T1000 (cell line): ENCODE measurements around the gene PICK1.

Source experiments
- DNase-seq: peaks from one replicate; lab custom pipeline; 2025; ENCODE audit warnings: mixed read lengths; lab: John Stamatoyannopoulos, UW

Gene PICK1

GRCh38 chr22:38049812-38050619 lies 7.2 kb upstream of the PICK1 start:
- DNase-seq, result no peak

GRCh38 chr22:38050720-38051119 lies 6.5 kb upstream of the PICK1 start:
- DNase-seq, result no peak

GRCh38 chr22:38051261-38051660 lies 5.9 kb upstream of the PICK1 start:
- DNase-seq, result no peak

- peak; percentile 63 for DNase-seq
Observed at GRCh38 chr22:38051900-38052862, 5.0 kb upstream of the PICK1 start.

GRCh38 chr22:38062791-38063190 lies 5.6 kb downstream of the PICK1 start:
- no peak for DNase-seq

GRCh38 chr22:38065539-38065938 lies 8.3 kb downstream of the PICK1 start:
- no peak for DNase-seq

DNA sequence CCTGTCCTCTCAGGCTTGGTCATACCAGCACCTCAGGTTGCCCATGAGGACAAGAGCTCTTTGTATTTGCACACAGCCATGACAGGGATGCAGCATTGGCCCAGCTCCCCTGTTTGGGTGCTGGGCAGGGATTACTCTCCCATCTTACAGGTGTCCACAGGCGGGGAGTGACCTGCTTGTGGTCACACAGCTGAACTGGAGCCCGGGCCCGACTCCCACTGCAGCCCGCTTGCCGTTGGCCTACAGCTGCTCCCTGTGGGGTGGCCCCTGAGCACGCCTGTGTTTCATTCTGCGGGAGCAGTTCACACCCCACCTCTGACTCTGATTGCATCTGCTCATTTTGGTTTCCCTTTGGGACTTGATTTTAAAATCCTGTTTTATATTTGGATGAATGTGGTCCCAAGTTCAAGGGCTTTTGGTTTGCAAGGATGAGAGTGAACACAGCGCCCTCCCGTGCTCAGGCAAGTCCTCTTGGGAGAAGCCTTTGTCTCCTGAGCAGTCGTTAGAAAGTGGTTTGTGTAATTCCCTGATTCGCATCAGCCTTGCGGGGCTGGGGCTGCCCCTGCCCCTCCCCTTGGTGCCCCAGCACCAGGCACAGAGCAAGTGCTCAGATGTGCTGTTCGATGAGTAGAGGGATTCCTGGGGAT lies 9.3 kb downstream of the PICK1 start:
- DNase-seq, result no peak

DNA sequence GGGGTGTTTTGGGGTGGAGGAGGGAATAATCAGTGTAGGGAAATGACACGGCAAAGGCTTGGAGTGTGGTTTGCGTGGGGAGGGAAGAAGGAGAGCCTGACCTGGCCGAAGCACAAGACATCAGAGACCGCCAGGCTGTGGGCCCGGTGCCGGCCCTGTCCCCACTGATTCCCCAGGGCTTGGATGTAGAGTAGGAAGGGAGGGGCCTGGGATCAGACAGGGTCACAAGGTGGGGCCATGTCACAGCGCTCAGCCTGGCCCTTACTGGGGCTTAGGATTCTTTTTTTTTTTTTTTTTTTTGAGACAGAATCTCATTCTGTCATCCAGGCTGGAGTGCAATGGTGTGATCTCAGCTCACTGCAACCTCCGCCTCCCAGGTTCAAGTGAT lies 9.8 kb downstream of the PICK1 start:
- no peak for DNase-seq

GRCh38 chr22:38067761-38068360 lies 10.7 kb downstream of the PICK1 start:
- DNase-seq, result no peak

GRCh38 chr22:38068641-38069371 lies 11.6 kb downstream of the PICK1 start:
- DNase-seq, result no peak

DNA sequence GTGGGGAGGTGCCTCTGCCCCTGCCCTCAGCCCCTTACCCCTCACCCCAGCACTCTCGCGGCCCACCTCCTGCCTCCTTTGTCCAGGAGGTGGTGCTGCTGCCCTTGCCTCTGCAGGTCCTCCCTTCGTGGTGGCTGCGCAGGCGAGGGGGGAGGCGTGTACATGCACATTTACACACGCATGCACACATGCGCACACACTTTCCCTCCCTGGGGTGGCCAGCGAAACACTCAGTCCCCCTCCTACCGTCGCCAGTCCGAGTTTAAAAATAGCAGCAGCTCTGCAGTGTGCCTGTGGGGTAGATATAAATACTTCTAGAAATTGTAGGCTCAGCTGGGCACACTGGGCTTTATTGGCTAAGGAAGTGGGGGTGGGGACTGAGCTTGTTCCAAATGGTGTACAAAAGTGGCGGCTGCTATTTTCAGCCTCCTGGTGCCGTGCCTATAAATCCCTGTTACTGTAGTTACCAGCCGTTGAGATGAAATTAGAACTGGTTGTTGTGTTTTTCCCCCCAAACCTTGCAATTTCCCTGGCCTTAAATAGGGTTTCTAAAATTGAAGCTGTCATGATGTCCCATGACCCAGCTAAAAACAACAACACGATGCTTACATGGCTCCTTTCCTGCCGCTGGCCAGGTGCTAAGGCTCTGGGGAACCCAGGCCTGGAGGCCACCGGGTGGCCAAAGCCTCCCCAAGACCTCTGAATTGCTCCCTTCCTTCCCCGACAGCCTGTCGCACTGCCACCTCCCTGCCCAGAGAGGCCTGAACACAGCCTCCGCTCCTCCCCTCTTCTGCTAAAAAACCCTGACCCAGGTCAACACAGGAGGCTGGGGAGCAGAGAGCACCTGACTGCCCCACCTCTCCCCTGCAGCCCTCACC lies 12.4 kb downstream of the PICK1 start:
- no peak for DNase-seq

GRCh38 chr22:38070250-38070921 lies 13.2 kb downstream of the PICK1 start:
- DNase-seq, result no peak

DNA sequence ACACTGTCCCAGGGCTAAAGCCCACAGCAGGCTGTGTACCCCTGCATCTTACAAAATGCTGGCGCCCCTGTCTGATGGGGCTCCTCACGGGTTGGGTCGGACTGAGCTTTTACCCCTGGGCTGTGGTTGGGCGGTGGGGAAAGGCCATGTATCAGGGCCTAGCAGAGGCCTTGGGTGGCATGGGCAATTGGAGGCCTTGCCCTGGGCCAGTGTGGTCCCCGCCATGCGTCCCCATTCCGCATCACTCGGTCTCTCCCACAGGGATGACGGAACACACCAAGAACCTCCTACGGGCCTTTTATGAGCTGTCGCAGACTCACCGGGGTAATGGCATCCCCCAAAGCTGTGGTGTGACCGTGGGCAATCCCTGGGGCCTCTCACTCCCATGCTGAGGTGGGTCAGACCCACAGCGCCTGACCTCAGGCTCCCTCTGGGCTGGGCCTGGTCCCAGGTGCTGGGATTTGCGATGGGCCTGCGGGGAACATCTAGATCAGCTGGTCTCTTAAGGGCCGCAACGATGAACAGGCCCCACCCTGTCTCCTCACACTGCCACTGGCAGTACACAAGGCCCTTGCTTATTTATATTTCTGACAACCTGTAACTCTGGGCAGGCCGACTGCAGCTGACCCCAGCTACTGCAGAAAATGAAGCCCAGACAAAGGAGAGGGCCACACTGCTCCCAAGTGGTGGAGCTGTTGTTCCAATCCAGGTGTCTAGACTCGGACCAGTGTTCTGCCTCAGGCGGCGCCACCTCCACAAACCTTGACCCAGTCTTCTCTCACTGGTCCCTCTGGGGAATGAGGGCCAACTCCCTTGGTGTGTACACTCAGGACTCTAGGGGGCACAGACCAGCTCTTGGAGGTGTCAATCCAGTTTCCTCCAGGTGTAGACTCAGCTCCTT lies 14.5 kb downstream of the PICK1 start:
- no peak for DNase-seq

DNA sequence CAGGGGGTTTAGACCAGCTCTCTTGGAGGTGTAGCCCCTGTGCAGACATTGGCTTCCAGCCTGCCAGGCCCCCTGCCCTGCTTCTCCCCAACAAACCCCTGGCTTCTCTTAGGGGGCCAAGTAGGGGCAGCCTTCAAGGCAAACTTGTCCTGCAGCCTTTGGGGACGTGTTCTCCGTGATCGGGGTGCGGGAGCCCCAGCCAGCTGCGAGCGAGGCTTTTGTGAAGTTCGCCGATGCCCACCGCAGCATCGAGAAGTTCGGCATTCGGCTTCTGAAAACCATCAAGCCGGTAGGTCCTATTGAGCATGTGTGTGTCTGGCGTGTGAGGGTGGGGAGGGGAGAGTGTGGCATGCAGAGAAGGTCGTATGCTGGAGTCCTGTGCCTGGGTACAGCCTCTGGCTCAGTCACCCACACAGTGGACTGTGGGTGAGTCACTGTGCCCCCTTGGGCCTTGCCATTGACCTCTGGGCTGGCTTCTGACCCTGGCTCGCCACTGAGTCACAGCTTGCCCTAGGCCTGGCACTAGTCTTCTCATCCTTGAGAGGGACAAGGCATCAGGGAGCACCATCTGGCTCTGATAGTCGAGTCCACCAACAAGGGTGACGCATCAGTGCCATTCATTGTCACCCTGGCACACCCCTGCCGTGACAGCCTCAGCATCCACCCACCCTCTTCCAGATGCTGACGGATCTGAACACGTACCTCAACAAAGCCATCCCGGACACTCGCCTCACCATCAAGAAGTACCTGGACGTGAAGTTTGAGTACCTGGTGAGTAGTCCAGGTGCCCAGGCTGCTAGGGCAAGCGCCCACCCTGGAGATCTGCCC lies 15.3 kb downstream of the PICK1 start:
- no peak for DNase-seq

DNA sequence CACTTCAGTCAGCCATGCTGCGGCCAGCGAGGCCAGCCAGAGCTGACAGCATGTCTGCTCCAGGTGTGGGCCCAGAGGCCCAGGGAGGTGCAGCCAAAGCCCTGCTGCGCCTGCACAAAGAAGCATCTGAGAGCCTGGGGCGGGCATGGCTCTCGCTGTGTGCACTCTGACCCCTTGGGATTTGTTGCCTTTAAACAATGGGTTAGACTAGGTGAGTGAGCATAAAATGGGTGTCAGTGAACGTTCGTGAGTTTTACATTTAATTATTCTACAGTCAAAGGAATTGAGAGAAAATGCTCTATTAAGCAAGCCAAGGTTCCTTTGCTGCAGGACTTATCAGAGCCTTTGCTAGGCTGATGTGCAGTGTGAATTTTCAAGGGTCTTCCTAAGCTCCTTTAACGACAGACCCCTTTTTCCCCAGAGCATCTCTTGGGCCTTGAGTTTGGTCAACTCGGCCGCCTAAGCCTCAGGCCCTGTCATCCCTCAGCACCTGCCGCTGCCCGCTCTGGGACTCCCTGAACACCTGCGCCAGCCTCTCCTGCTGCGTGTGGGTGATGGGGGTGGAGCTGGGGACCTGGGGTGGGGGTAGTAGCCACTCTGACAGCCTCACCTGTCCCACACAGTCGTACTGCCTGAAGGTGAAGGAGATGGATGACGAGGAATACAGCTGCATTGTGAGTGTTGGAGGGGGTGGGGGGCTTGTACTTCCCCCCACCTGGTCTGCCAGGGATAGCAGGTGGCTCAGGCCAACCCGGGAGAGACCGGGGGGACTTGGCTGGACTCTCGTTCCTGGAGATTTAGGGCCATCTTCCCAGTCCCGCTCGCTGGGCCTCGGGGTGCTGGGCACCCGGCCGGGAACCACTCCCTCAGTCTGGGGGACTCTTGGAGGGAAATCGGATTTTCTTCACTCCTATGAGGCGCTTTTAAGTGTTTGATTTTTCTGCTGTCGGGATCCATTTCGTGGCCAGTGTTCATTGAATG lies 16.2 kb downstream of the PICK1 start:
- no peak for DNase-seq
